Hepatocyte (in vitro differentiated cells): ENCODE results near the gene C8B. TPM values are rescaled to one million over a fixed set of nuclear protein-coding genes. Genes with fewer than 3 reads are reported as not detected.

ENCODE experiments used
- DNase-seq: peaks from one replicate; pipeline ENCODE4 v3.0.0-alpha.2; 2016; ENCODE audit warnings: low spot score
- H2AFZ ChIP-seq: fragments of 200-600 bp; sonication (generic); 2 replicates; pipeline ENCODE4 v1.6.0; 2016; ENCODE audit warnings: antibody characterized with exemption, mild to moderate bottlenecking
- H3K27ac ChIP-seq: fragments of 200-600 bp; sonication (generic); 2 replicates; pipeline ENCODE4 v1.5.1; 2016; ENCODE audit warnings: mild to moderate bottlenecking
- H3K27me3 ChIP-seq: fragments of 200-600 bp; sonication (generic); 2 replicates; pipeline ENCODE4 v1.6.1; 2016
- H3K36me3 ChIP-seq: fragments of 200-600 bp; sonication (generic); replicated peaks from 2 replicates; pipeline ENCODE4 v1.5.1; 2016; ENCODE audit warnings: low read depth; ENCODE audit not compliant: insufficient read depth
- H3K4me1 ChIP-seq: fragments of 200-600 bp; sonication (generic); 2 replicates; pipeline ENCODE4 v1.5.1; 2016; ENCODE audit warnings: mild to moderate bottlenecking, moderate library complexity; ENCODE audit not compliant: insufficient read depth
- H3K4me2 ChIP-seq: fragments of 200-600 bp; sonication (generic); 2 replicates; pipeline ENCODE4 v1.6.0; 2016
- H3K4me3 ChIP-seq: fragments of 200-600 bp; sonication (generic); 2 replicates; pipeline ENCODE4 v1.5.1; 2016; ENCODE audit warnings: mild to moderate bottlenecking
- H3K79me2 ChIP-seq: fragments of 200-600 bp; sonication (generic); 2 replicates; pipeline ENCODE4 v1.6.0; 2017; ENCODE audit warnings: mild to moderate bottlenecking
- H3K9me2 ChIP-seq: fragments of 200-600 bp; sonication (generic); replicated peaks from 2 replicates; pipeline ENCODE4 v1.6.0; 2017; ENCODE audit warnings: mild to moderate bottlenecking; ENCODE audit not compliant: insufficient read depth
- H3K9me3 ChIP-seq: fragments of 200-600 bp; sonication (generic); 2 replicates; pipeline ENCODE4 v1.5.1; 2016; ENCODE audit warnings: low read depth, mild to moderate bottlenecking
- H4K20me1 ChIP-seq: fragments of 200-600 bp; sonication (generic); 2 replicates; pipeline ENCODE4 v1.6.0; 2016; ENCODE audit warnings: mild to moderate bottlenecking; ENCODE audit not compliant: insufficient read depth, poor library complexity, severe bottlenecking
- EZH2 ChIP-seq: fragments of 200-600 bp; sonication (generic); IDR thresholded peaks from 2 replicates; pipeline ENCODE4 v1.6.1; 2016; ENCODE audit warnings: antibody characterized with exemption, mild to moderate bottlenecking, borderline replicate concordance
- EZH2phosphoT487 ChIP-seq: fragments of 200-600 bp; sonication (generic); IDR thresholded peaks from one replicate; pipeline ENCODE4 v1.6.1; 2018; ENCODE audit warnings: antibody characterized with exemption, mild to moderate bottlenecking, low read depth, moderate library complexity; ENCODE audit not compliant: unreplicated experiment, severe bottlenecking
- WGBS: methylation state at CpG from one replicate; pipeline ENCODE4 v1.1.6; 2016; ENCODE audit warnings: low lambda C conversion rate; ENCODE audit errors: missing lambda C conversion rate; 5-methylcytosine and 5-hydroxymethylcytosine counted together
- polyA plus RNA-seq: library from polyadenylated mRNA; unstranded; fragments of >200 nt; fragmentation: Nextera tagmentation; extraction: Ambion mirVana; gene quantifications from 2 replicates; pipeline ENCODE4 v1.2.1, GENCODE V29; 2016
- total RNA-seq: library from RNA; depleted of rRNA; stranded (reverse); fragments of >200 nt; gene quantifications from 2 replicates; pipeline ENCODE4 v1.2.3, GENCODE V29; 2014
- TF ChIP-seq, protein P1 (sequence below): fragments of 200-600 bp; sonication (generic); IDR thresholded peaks from 2 replicates; pipeline ENCODE4 v1.5.1; 2016; ENCODE audit warnings: antibody characterized with exemption, mild to moderate bottlenecking; ENCODE audit not compliant: poor library complexity

C8B gene
- total and polyA plus RNA-seq, 2 experiments from 2014 or later = 22.1 to 29.0 TPM

DNA sequence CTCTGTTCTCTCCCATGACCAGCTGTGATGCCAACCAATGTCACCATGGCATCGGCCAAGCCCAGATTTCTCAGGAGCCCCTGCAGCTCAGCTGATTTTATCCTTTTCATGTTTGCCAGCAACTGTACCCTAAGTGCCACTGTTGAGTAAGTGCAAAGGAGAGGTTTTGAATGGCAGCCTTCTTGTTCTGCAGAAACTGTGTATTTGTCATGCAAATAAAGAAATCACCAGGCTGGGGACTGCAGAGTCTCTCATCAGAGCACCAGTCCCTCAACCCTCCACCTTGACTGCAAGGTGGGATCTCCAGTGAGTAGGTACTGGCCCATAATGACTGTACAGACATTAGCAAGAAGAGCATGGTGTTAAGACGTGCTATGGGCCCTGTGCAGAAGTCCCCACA is 26.6 kb downstream of the C8B start:
- no peak overlapping the region for H3K27ac ChIP-seq
- no peaks in the 10 kb centered on the region for H4K20me1 ChIP-seq
- H2AFZ ChIP-seq = no peak overlapping the region
- no peak overlapping the region for H3K4me2 ChIP-seq
- TF ChIP-seq EZH2 = no peak
- TF ChIP-seq, protein P1, sequence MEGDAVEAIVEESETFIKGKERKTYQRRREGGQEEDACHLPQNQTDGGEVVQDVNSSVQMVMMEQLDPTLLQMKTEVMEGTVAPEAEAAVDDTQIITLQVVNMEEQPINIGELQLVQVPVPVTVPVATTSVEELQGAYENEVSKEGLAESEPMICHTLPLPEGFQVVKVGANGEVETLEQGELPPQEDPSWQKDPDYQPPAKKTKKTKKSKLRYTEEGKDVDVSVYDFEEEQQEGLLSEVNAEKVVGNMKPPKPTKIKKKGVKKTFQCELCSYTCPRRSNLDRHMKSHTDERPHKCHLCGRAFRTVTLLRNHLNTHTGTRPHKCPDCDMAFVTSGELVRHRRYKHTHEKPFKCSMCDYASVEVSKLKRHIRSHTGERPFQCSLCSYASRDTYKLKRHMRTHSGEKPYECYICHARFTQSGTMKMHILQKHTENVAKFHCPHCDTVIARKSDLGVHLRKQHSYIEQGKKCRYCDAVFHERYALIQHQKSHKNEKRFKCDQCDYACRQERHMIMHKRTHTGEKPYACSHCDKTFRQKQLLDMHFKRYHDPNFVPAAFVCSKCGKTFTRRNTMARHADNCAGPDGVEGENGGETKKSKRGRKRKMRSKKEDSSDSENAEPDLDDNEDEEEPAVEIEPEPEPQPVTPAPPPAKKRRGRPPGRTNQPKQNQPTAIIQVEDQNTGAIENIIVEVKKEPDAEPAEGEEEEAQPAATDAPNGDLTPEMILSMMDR = no peak
- no peaks in the 10 kb centered on the region for H3K27me3 ChIP-seq
- no peaks in the 10 kb centered on the region for H3K79me2 ChIP-seq
- H3K9me3 ChIP-seq = no peaks in the 10 kb centered on the region
- no peaks in the 10 kb centered on the region for H3K9me2 ChIP-seq
- 82% methylated on average over 2 of the region's 2 CpGs for WGBS
- no peak overlapping the region for H3K4me3 ChIP-seq
- H3K36me3 ChIP-seq = no peaks in the 10 kb centered on the region
- DNase-seq = no peak
- H3K4me1 ChIP-seq = no peaks in the 10 kb centered on the region

DNA sequence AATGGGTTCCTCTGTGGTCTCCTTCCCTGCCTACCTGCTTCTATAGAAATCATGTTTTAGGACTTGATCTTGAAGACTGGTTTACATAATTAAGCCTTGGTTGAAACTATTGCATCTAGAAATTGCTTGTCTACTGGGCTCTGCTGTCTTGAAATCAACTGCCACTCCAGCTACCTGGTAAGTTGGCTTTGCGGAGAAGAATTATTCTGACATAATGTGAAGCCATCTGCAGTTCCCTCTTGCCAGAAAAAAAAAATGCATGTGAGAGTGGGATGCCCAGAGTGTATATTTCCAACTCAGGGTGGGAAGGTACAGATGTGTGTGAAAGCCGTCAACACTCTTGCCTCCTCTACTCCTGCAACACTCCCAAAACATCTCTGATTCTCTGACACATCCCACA is 27.2 kb downstream of the C8B start:
- Histone ChIP-seq H3K79me2 (no peaks in the 10 kb centered on the region), H4K20me1 (no peaks in the 10 kb centered on the region), H3K27ac (no peak overlapping the region), H3K36me3 (no peaks in the 10 kb centered on the region), H3K9me2 (no peaks in the 10 kb centered on the region), H3K4me3 (no peak overlapping the region), H3K9me3 (no peaks in the 10 kb centered on the region), H3K4me1 (no peaks in the 10 kb centered on the region), H3K27me3 (no peaks in the 10 kb centered on the region), H2AFZ (no peak overlapping the region), H3K4me2 (no peak overlapping the region)
- TF ChIP-seq EZH2 (no peak), EZH2phosphoT487 (no peak)
- TF ChIP-seq, protein P1 = no peak
- DNase-seq = no peak
- 97% methylated on average over 2 of the region's 2 CpGs for WGBS

- Histone ChIP-seq H3K79me2 (no peaks in the 10 kb centered on the region), H3K27ac (no peak overlapping the region), H3K27me3 (no peaks in the 10 kb centered on the region), H3K4me1 (no peaks in the 10 kb centered on the region), H3K9me3 (no peaks in the 10 kb centered on the region), H3K36me3 (no peaks in the 10 kb centered on the region), H4K20me1 (no peaks in the 10 kb centered on the region), H3K9me2 (no peaks in the 10 kb centered on the region), H2AFZ (no peak overlapping the region), H3K4me3 (no peak overlapping the region), H3K4me2 (no peak overlapping the region)
- no peak for DNase-seq
- 35% methylated on average over 1 of the region's 1 CpG for WGBS
- no peak for TF ChIP-seq EZH2
- no peak for TF ChIP-seq EZH2phosphoT487
- TF ChIP-seq, protein P1 = no peak
Measured at GRCh38 chr1:56934430-56935060, 31.3 kb downstream of the C8B start.

DNA sequence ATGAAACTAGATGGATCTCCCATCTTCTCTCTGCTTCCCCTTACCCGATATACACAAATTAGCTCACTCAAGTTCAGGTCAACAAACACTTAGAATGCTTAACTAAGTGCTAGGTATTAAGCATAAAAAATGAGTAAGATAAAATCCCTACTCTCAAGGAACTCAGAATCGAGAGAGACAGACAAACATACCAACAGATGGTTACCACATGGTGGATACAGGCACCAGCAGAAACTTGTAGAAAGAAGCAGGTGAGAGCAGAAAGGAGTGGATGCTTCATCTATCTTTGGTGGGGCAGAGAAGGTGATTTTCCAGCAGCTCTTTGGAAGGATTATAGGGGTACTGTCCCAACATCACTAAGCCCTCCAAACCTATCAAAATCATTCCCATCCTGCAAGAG is 32.2 kb downstream of the C8B start:
- Histone ChIP-seq H3K4me1 (no peaks in the 10 kb centered on the region), H3K36me3 (no peaks in the 10 kb centered on the region), H4K20me1 (no peaks in the 10 kb centered on the region), H3K4me2 (no peak overlapping the region), H3K79me2 (no peaks in the 10 kb centered on the region), H3K4me3 (no peak overlapping the region), H3K9me2 (no peaks in the 10 kb centered on the region), H3K27me3 (no peaks in the 10 kb centered on the region), H3K27ac (no peak overlapping the region), H2AFZ (no peak overlapping the region), H3K9me3 (no peaks in the 10 kb centered on the region)
- TF ChIP-seq, protein P1 = no peak
- no peak for TF ChIP-seq EZH2phosphoT487
- no peak for TF ChIP-seq EZH2
- 52% methylated on average over 2 of the region's 2 CpGs for whole genome bisulfite sequencing
- no peak for DNase-seq
